Measurements from ENCODE around the gene GBP1.
"Not testable (repeated sequence)": the region's sequence is repeated elsewhere in the genome, so short reads cannot be mapped to it uniquely, and the experiment has no call there.

The GBP1 gene

DNA sequence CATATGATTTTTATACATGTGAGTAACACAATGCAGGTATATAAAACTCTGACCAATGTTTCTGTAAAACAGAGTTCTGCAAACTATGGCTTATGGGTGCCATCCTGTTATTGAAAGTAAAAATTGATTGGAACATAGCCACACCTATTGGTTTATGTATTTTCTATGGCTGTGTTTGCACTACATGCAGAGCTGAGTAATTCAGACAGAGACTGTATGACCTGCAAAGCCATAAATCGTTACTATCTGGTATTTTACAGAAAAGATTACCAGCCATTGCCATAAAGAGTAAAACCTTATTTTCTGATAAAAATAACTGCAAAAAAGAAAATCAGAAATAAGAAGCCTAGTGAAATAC, 13.1 kb downstream of the GBP1 start:
- no peak for DNase-seq (ENCODE audit: low read depth)

DNA sequence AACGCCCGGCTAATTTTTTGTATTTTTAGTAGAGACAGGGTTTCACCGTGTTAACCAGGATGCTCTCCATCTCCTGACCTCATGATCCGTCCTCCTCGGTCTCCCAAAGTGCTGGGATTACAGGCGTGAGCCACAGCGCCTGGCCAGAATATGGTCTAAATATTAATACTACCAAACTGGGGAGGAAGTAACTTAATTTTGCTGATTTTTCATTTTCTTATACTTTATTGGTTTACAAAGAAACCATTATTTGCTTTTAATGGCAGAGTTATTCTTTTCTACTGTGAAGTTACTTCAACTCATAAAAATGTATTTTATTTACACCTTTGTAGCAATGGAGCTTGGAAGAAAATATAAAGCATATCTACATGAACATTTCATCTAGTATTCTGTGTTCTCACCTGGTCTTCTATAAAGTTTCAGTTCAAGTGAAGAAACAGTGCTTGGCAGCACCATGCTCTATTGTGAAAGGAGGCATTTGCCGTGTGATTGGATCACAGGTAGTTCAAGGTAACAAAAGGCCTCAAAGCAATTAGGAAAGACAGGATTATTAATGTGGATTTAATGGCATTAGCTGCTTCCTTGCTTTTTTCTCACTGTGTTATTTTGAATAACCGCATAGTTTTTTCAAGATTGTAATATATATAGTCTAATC, 13.6 kb downstream of the GBP1 start:
- DNase-seq (ENCODE audit: low read depth) = no peak

DNA sequence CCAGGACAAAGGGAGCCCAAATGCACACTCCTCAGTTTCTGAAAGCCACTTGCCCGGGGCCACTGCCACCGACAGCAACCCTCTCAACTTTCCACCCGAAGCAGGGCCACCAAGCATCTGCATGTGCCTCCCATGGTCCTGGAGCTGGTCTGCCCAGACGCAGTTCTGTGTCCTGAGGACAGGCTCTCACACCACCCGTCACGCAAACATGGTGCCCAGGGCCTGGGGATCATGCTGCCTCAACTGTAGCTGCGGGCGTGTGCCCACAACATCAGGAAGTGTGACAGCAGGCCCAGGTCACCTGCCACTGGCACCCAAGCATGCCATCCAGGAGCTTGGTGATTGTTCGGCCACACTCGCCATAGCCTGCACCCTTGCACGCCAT, 14.4 kb downstream of the GBP1 start:
- no peak for DNase-seq (ENCODE audit: low read depth)

DNA sequence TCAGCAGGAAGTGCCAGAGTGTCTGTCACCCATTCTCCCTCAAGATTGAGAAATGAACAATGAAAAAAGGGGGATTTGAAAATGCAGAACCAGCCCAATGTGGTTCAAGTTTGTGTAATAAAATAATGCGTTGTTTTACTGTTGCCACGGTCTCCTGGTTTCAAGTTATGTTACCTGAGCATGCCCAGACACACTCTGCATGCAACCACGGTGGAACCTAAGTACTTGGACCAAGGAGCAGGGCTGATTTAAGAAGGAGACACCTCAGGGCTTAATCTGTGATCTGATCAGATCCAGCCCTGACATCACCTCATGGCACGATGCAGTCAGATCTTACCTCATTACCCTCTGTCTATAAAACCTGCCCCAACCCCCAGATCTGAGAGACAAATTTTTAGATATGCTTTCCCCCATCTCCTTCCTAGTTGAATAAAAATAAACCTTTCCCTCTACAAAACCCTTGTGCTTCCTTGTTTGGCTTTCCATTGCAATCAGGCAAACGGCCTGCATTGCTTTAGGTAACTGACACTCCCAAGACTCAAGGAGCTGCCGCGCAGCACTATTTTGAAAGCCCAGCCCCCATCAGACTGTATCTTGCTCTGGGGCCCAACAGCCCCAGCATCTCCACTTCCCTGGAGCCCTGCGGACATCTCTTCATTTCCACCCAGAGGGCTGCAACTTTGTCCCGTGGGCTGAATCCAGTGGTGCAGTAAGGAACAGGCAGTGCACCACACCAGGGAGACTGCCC, 14.9 kb downstream of the GBP1 start:
- not testable (repeated sequence) for DNase-seq (ENCODE audit: low read depth)

DNA sequence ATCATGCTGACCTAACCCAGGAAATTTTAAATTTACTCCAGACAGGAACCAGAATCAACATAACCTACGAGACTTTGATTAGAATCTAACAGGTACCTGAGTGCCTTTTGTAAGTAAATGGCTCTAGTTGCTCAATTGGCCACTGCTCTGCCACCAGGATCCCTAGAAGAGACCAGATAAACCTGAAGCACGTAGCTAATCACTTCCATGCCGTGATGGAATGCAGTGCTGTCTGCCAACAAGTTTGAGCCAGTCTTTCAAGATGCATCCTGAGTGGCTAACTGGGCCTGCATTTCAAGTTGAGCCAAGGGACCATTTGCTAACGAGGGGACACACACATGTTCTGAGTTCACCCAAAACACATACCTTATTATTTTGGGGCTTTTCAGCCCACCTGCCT, 15.8 kb downstream of the GBP1 start:
- not testable (repeated sequence) for DNase-seq (ENCODE audit: low read depth)

DNA sequence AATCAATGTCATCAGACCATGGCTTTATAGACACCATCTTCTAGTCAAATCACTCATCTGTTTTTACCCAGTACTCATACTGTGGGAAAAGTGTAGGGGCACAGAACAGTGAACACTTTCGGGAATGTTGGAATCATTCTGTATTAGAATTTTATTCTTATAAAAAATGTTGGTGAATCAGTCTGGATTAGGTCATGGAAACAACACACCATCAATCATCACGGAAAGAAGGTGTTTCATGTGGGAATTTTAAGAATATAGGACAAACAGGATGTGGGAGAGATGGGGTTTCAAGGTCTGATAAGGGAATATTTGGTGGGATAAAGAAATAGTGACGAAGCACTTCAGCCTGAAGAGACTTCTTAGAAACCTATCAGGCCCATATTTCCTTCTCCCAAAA, 17.3 kb downstream of the GBP1 start:
- DNase-seq (ENCODE audit: low read depth) = no peak

DNA sequence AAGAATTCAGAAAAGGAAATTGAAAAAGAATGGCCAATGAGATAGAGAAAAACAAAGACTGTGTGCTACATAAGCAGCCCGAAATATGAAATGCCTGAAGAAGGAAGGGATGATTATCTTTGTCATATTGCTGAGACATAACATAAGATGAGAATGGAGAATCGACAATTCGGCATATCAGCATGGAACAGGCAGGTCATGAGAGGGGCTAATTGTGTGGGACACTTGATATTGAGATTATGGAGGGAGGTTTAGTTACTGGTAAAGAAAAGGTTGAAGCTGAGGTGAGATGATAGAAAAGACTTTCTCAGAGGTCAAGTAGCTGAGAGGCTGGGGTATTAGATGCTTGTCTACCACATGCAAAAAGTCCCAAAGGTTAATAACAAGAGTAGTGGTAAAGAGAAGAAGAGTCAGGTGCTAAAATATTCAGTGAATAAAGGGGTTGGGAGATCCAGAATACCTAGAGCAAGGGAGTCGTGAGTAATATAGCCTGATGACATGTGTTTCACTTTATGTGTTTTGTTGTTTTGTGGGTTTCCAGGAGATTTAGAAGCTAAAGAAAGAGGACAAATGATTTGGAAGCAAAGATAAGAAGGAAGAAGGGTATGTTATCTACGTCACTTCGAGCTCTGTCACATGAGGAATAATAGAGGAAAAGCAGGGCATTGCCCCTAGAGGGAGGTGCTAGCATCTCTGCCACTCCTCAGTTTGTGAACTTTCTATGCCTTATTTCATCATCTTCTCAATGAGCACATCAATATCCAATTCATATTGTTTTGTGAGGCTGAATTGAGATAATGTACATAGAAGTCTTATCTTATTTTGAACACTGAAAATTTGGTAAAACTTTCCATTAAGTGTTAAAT, 18.5 kb downstream of the GBP1 start:
- not testable (repeated sequence) for DNase-seq (ENCODE audit: low read depth)

DNA sequence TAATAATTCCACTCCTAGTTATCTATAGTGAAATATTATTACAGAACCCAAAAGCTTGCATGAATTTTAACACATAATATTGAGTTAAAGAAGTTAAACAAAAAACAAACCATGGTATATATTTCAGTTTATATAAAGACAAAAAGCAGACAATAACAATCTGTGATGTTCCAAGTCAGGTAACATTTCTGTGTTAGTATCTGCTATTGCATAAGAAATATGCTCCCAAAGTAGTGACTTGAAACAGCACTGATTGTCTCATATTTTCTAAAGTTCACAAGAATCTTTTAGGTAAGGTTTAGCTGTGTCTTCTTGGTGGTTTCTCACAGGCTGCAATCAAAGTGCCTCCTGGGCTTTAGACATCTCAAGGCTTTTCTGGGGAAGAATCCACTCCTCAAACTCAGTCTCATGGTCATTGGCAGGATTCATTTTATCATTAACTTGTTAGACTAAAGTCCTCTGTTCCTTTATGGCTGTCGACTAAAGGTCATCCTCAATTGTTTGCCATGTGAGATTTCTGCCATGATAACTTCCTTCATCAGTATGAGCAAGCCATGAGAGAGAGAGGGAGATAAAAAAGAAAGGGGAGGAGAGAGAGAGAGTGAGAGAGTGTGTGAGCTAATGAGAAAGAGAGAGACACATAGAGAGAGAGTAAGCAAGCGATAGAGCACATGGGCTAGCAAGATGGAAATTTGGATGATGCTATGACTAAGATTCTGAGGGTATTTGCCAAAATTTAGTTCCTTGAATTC, 19.9 kb downstream of the GBP1 start:
- DNase-seq (ENCODE audit: low read depth) = no peak

DNA sequence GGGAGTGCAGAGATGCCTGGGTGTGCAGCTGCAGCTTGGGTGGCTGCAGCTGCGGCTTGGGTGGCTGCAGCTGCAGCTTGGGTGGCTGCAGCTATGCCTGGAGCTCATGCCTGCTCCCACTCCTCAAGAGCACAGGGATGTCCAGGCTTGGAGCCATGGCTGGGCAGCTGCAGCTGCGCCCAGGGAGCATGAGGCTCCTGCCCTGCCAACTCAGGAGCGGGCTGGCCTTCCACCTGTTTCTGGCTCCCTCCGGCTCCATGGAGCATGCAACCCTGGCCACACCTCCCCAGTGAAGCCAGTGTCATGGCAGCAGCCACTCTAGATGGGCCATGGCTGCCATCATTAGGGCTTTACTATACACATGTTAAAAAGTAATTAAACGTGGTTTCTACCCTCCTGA, 21.1 kb downstream of the GBP1 start:
- no peak for DNase-seq (ENCODE audit: low read depth)

DNA sequence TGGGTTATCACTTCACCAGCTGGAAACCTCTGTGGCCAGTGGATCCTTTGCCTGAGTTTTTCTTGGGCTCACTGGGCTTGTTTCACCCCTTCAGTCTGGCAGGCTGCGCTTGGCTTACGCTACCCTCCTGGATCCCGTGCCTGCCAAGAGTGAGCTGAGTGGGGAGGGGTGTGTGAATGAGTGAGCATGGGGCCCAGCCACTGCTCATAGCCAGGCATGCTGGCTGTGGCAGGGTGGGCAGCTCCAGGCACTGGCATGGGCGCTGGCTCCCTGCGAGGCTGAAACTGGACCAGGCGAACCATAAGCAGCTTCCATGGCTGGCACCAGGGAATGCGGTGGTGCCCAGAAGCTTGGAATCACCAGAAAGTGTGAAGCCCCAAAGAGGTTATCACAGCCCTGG, 22.5 kb downstream of the GBP1 start:
- DNase-seq (ENCODE audit: low read depth) = no peak

DNA sequence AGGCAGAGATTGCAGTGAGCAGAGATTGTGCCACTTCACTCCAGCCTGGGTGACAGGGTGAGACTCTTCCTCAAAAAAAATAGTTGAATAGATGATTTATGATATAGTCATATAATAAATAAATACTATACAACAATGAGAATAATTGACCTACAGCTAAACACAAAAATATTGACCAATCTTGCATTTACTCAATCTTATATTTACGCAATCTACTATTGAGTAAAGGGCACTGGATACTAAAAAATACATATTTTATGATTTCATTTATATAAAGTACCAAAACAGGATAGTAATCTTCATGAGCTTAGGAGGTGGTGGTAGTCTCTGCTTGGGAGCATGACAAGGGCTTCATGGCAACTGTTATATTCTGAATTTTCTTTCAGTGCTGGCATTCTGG, 23.3 kb downstream of the GBP1 start:
- no peak for DNase-seq (ENCODE audit: low read depth)

DNA sequence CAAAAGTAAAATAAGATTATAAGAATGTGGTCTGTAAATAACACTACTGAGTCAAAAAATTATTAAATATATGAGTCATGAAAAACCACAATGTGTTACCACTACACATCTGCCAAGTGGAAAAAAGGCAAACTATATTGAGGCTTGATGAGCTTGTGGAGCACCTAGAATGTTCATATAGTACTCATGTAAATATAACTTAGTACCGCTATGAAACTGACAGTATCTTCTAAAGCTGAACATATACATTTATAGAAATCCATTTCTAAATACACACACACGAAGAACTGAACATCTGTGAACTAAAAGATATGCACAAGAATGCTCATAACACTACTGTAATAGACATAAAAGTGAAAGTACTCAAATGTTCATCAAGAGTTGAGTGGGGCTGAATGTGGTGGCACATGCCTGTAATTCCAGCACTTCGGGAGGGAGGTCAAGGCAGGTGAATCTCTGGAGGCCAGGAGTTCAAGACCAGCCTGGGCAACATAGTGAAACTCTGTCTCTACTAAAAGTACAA, 23.8 kb downstream of the GBP1 start:
- no peak for DNase-seq (ENCODE audit: low read depth)

DNA sequence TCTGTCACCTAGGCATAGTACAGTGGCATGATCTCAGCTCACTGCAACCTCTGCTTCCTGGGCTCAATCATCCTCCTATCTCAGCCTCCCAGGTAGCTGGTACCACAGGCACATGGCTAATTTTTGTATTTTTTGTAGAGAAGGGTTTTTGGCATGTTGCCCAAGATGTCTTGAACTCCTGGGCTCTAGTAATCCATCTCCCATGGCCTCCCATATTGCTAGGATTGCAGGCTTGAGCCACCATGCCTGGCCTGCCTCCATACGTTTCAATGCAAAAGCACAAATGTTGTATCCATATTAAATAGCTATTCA, 24.7 kb downstream of the GBP1 start:
- DNase-seq (ENCODE audit: low read depth) = no peak

DNA sequence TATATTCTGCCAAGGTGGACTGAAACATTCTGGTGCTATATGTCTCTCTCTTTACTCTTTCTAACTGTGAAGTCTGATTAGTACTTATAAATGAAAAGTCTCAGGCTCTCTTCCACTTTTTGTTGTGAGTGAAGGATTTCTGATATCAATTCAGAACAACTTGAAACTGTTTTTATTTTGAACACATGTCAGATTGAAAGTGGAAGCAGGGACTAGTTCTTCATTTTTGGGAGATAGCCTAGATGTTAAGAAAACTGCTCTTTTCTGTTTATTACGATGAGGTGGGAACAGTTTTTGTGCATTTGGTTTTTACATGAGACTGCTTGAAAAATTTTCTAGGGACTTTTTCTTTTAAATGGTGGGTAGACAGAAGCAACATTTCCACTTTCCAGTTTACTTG, 27.8 kb downstream of the GBP1 start:
- no peak for DNase-seq (ENCODE audit: low read depth)

DNA sequence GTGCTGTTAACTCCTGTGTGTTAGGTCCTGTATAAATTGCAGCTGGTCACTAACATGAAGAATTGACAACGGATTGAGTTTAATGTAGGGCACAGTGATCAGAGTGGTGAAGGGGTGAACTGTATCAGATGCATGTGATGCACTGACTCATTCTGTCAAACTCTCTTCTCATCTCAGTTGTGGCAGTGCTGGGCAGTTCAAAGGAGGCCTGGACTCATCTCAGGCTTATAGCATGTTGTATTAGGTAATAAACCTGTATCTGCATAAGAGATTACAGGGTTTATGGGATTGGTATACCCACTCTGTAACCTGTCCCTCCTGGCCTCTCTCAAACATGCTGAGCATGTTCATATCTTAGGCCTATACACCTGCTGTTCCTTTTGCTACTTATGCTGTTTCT, 29.9 kb downstream of the GBP1 start:
- DNase-seq (ENCODE audit: low read depth) = no peak

DNA sequence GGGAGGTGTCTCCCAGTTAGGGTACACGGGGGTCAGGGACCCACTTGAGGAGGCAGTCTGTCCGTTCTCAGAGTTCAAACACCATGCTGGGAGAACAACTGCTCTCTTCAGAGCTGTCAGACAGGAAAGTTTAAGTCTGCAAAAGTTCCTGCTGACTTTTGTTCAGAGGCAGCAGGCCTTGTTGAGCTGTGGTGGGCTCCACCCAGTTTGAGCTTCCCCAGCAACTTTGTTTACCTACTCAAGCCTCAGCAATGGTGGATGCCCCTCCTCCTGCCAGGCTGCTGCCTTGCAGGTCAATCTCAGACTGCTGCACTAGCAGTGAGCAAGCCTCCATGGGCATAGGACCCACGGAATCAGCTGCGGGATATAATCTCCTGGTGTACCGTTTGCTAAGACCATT, 31.0 kb downstream of the GBP1 start:
- DNase-seq (ENCODE audit: low read depth) = not testable (repeated sequence)

DNA sequence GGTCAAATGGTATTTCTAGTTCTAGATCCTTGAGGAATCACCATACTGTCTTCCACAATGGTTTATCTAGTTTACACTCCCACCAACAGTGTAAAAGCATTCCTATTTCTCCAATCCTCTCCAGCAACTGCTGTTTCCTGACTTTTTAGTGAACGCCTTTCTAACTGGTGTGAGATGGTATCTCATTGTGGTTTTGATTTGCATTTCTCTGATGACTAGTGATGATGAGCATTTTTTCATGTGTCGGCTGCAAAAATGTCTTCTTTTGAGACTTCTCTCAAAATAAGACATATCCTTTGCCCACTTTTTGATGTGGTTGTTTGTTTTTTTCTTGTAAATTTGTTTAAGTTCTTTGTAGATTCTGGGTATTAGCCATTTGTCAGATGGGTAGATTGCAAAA, 36.0 kb downstream of the GBP1 start:
- DNase-seq (ENCODE audit: low read depth) = not testable (repeated sequence)

DNA sequence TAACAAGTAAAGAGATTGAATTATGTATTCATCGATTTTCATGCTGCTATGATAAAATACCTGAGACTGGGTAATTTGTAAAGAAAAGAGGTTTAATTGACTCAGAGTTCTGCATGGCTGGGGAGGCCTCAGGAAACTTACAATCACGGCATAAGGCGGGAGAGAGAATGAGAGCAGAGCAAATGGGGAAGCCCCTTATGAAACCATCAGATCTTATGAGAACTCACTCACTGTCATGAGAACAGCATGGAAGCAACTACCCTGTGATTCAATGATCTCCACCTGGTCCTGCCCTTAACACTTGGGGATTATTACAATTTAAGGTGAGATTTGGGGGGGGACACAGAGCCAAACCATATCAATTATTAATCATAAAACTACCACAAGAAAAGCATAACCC, 39.1 kb downstream of the GBP1 start:
- no peak for DNase-seq (ENCODE audit: low read depth)

DNA sequence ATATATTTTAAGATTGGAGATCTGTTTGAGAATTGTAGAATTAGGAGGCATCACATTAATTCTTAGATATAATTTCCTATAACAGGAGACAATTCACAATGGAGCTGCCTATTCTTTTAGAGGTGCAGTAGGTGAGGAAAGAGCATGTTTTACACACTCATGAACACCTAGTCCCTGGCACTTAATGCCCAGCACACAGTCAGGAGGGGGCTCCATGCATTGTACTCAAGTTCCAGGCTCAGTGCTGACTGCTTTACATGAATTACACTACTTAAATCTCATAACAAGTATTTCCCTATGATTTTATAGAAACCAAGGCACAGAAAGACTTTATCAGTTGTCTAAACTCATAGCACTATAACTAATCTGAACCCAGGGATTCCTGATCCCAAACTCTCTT, 42.0 kb downstream of the GBP1 start:
- no peak for DNase-seq (ENCODE audit: low read depth)

DNA sequence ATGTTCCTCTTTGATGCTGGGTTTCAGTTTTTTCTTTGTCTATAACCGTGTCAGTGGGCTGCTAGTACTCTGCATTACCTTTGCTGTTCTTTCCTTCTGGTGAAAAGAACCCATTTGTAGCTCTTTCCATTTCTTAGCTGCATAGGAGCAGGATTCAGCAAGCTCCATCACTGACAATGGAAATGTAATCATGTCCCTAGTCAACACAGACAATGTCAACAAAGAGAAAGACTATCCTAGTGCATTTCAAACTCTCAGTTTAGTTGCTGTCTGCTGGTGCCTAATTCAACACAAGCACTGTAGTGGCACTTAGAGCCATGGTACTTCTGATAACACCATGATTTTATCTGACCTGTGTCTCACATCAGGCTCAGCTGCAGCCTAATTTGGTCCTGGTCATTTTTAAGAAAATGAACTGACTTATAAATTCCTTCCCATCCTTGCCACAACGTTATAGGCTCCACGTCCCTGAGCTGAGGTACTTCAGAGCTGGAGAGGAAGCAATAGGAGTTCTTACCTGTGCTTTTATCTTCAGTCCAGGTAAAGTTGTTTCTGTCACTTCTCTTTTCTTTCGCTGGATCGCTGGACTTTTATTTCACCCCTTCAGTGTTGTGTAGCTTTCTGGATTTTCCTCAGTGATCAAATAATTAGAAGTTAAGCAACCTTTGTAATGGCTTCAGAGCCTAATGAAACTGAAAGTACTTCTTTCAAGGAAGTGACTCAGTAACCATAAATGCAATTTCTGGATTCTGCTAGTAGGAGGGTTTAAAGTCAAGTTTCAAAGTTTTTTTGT, 42.6 kb downstream of the GBP1 start, which contains the start of gene GBP3:
GBP3 (minus strand) TSS at position 700 of the 793 bp plus-strand sequence. CDS start 2,145 bp downstream, outside the sequence.
- no peak for DNase-seq (ENCODE audit: low read depth)

DNA sequence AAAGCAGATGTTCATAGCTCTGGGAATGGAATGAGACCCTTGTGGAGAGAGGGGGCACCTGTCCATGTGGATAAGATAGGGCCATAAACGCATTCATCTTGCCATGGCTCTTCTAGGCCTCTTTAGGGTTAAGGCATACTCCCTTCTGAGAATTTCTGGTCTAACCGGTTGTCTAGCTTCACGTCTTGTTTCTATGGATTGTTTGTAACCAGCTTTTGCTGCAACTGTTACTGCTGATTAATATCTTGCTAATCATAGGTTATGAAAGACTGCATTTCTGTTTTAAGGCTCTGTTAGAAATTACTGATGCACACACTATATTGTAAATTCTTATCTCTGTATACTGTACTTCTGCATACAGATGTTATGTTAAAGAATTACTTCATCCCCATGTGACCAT, 46.7 kb downstream of the GBP1 start:
- DNase-seq (ENCODE audit: low read depth) = not testable (repeated sequence)

All from stimulated activated CD8-positive, alpha-beta memory T cell treated with anti-CD3 and anti-CD28 coated beads, Interleukin-15, amount 100 ng/mL, for 1 hour (primary cell).